Small intestine (tissue), 7 donors: Measurements from ENCODE around the gene CRYM. TPM values are rescaled to one million over a fixed set of nuclear protein-coding genes. Genes with fewer than 3 reads are reported as not detected.
A peak's percentile ranks its signal among the peaks of the same experiment; 100 is the strongest.
"Not testable (repeated sequence)": the region's sequence is repeated elsewhere in the genome, so short reads cannot be mapped to it uniquely, and the experiment has no call there.

Experiments
- DNase-seq, 2 donors: peaks; one replicate each; pipeline versions ENCODE4 v3.0.0 to v3.0.0-alpha.2; 2013
- FAIRE-seq: peaks from 2 replicates; lab custom pipeline; 2012; peaks lifted over from hg19 to GRCh38; lab: Jason Lieb, UNC
- H3K27ac ChIP-seq, 3 donors: one replicate each; pipeline ENCODE4 v1.5.1; 2013; ENCODE audit warnings: low read length in 2 of 3, mild to moderate bottlenecking in 2 of 3, control low read depth in 1 of 3, inconsistent platforms in 1 of 3, low read depth in 1 of 3, moderate library complexity in 1 of 3
- H3K27me3 ChIP-seq, 3 donors: one replicate each; pipeline ENCODE4 v1.6.1; 2013; ENCODE audit warnings: low read length in 3 of 3, inconsistent platforms in 1 of 3; ENCODE audit not compliant: control insufficient read depth in 3 of 3, insufficient read depth in 3 of 3
- H3K36me3 ChIP-seq, 3 donors: one replicate each; pipeline ENCODE4 v1.6.1; 2013; ENCODE audit warnings: low read length in 3 of 3, inconsistent platforms in 1 of 3, low read depth in 1 of 3, mild to moderate bottlenecking in 1 of 3, moderate library complexity in 1 of 3; ENCODE audit not compliant: control insufficient read depth in 3 of 3, insufficient read depth in 2 of 3
- H3K4me1 ChIP-seq, 3 donors: one replicate each; pipeline ENCODE4 v1.6.1; 2013; ENCODE audit warnings: low read length in 2 of 3, inconsistent platforms in 1 of 3, low read depth in 1 of 3, mild to moderate bottlenecking in 1 of 3, moderate library complexity in 1 of 3; ENCODE audit not compliant: control insufficient read depth in 3 of 3, insufficient read depth in 2 of 3
- H3K4me3 ChIP-seq, 3 donors: one replicate each; pipeline ENCODE4 v1.5.1; 2013; ENCODE audit warnings: low read length in 3 of 3, control low read depth in 1 of 3, inconsistent platforms in 1 of 3, low read depth in 1 of 3, mild to moderate bottlenecking in 1 of 3, moderate library complexity in 1 of 3
- H3K9me3 ChIP-seq, 2 donors: one replicate each; pipeline ENCODE4 v1.6.1; 2013; ENCODE audit warnings: low read depth in 1 of 2, low read length in 1 of 2; ENCODE audit not compliant: control insufficient read depth in 2 of 2, insufficient read depth in 1 of 2
- WGBS, 3 donors: extraction: QIAGEN DNeasy Blood & Tissue Kit; methylation state at CpG; one replicate each; pipeline ENCODE4 v1.1.7; 2013; 5-methylcytosine and 5-hydroxymethylcytosine counted together
- polyA plus RNA-seq, 4 donors: library from polyadenylated mRNA; stranded (reverse) in 3 of 4; unstranded in 1 of 4; fragments of 200-250 nt in 3 of 4; fragments of 120-200 nt in 1 of 4; gene quantifications; one replicate each; pipeline versions ENCODE4 v1.2.1 to v1.2.3, GENCODE V29; 2013
- donor health status: healthy with polysubstance abuse.
- donor health status: control.
- donor health status: control.
- donor health status: Bipolar disorder and iron deficiency.
- donor health status: healthy.

Gene CRYM
- polyA plus RNA-seq, 4 donors, result 1.6 to 6.5 (median 3.7) TPM

DNA sequence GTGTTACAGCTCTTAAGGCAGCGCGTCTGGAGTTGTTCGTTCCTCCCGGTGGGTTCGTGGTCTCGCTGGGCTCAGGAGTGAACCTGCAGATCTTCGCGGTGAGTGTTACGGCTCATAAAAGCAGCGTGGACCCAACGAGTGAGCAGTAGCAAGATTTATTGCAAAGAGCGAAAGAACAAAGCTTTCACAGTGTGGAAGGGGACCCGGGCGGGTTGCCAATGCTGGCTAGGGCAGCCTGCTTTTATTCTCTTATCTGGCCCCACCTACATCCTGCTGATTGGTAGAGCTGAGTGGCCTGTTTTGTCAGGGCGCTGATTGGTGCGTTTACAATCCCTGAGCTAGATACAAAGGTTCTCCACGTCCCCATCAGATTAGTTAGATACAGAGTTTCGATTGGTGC lies 34.0 kb upstream of the CRYM start:
- not testable (repeated sequence) for H3K27ac ChIP-seq, DNase-seq, H3K36me3 ChIP-seq, H3K27me3 ChIP-seq, H3K4me1 ChIP-seq, FAIRE-seq, H3K4me3 ChIP-seq, H3K9me3 ChIP-seq
- WGBS, 3 donors, result 86 to 91% (median 89%) methylated on average over 17 to 18 of the region's 18 CpGs

DNA sequence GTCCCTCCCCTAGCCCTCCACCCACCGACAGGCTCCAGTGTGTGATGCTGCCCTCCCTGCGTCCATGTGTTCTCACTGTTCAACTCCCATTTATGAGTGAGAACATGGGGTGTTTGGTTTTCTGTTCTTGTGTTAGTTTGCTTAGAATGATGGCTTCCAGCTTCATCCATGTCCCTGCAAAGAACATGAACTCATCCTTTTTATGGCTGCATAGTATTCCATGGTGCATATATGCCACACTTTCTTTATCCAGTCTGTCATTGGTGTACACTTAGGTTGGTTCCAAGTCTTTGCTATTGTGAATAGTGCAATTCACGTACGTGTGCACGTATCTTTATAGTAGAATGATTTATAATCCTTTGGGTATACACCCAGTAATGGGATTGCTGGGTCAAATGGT lies 28.6 kb upstream of the CRYM start:
- not testable (repeated sequence) for H3K9me3 ChIP-seq, H3K27ac ChIP-seq, H3K4me3 ChIP-seq, DNase-seq, H3K27me3 ChIP-seq, H3K36me3 ChIP-seq, FAIRE-seq, H3K4me1 ChIP-seq
- WGBS, 3 donors, result 92 to 96% (median 95%) methylated on average over 5 of the region's 5 CpGs

DNA sequence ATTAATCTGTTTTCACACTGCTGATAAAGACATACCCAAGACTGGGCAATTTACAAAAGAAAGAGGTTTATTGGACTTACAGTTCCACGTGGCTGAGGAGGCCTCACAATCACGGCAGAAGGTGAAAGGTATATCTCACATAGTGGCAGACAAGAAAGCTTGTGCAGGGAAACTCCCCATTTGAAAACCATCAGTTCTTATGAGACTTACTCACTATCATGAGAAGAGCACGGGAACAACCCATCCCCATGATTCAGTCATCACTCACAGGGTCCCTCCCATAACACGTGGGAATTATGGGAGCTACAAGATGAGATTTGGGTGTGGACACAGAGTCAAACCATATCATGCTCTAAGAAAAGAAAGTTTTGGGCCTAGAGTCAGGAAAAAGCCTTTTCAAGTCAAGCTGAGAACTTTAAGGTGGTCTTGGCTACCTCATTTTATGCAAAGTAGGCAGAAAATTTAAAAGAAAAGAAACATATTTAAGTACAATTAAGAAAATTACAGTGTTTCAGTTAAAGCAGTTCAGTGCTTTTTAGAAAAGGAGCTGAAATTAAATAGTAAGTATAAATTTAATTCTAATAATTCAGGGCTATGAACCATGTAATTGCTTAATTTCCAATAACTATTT lies 24.9 kb upstream of the CRYM start:
- WGBS, 3 donors, result 32 to 53% (median 40%) methylated on average over 4 of the region's 4 CpGs
- DNase-seq, result peak; percentile 5 to 66

DNA sequence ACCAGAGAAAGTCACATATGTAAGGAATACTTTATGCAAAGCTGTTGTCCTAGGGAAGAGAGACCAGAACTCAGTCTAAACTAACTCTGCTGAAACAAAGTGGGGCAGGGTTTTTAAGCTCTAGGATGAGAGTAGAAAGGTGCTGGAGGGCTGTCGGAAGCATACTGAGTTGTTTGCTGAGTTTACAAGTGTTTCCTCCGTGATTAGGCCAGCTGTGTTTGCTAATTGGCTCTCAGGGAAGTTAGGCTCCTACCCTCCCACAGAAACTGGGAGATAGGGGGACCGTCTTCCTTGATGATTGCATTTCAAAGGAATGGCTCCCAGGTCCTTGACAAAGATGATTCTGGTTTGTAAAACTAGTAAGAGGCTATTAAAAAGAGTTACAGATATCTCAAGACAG lies 24.4 kb upstream of the CRYM start:
- Histone ChIP-seq H3K27me3 (no peaks in the 10 kb centered on the region), H3K27ac (peak overlapping the region in 1 of 3 donors; percentile 83), H3K4me3 (no peak overlapping the region), H3K9me3 (no peaks in the 10 kb centered on the region), H3K4me1 (peaks cover 0 to 13% (median 2%) of the 10 kb centered on the region in 3 donors), H3K36me3 (no peaks in the 10 kb centered on the region)
- no peak for FAIRE-seq
- DNase-seq, result peak; percentile 8 to 37
- WGBS, 3 donors, result 17 to 49% (median 39%) methylated on average over 3 of the region's 3 CpGs

More for the DNA sequence above, 24.9 kb upstream of the CRYM start:
- Histone ChIP-seq H3K27me3 (no peaks in the 10 kb centered on the region), H3K36me3 (no peaks in the 10 kb centered on the region), H3K9me3 (no peaks in the 10 kb centered on the region), H3K4me1 (peaks cover 0 to 13% (median 2%) of the 10 kb centered on the region in 3 donors), H3K4me3 (no peak overlapping the region), H3K27ac (peak overlapping the region in 1 of 3 donors; percentile 83)
- FAIRE-seq, result no peak

DNA sequence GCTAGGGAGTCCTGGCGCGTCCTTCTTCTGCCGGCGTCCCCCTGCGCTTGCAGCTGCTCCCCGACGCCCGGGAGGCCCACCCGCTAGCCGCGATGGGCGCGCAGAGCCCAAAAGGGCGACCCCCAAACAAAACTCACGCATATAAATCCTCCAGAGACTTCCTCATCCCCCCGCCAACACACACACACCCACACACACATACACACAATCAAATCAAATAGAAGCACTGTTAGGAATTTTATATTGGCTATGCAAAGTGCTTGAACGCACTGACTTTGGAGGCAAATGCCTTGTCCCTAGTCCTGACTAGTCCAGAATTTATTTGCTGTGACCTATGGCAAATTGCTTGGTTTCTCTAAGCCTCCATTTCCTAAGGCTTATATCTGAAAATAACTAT lies 23.8 kb upstream of the CRYM start:
- Histone ChIP-seq H3K36me3 (no peaks in the 10 kb centered on the region), H3K9me3 (no peaks in the 10 kb centered on the region), H3K4me3 (peak overlapping the region; percentile 54 to 60 (median 58)), H3K27ac (peak overlapping the region in 2 of 3 donors; percentile 78 to 83), H3K27me3 (no peaks in the 10 kb centered on the region), H3K4me1 (peaks cover 0 to 13% (median 2%) of the 10 kb centered on the region in 3 donors)
- WGBS, 3 donors, result 1 to 4% (median 1%) methylated on average over 10 to 17 of the region's 17 CpGs
- no peak for FAIRE-seq
- no peak for DNase-seq

GRCh38 chr16:21301168-21301894 lies 23.2 kb upstream of the CRYM start:
- Histone ChIP-seq H3K4me1 (peaks cover 0 to 13% (median 2%) of the 10 kb centered on the region in 3 donors), H3K9me3 (no peaks in the 10 kb centered on the region), H3K27ac (peak overlapping the region in 2 of 3 donors; percentile 78 to 83), H3K4me3 (peak overlapping the region; percentile 54 to 60 (median 58)), H3K36me3 (no peaks in the 10 kb centered on the region), H3K27me3 (no peaks in the 10 kb centered on the region)
- DNase-seq, result peak; percentile 84 to 87
- 0 to 1% (median 1%) methylated on average over 34 to 60 of the region's 60 CpGs for WGBS, 3 donors
- FAIRE-seq, result no peak

- Histone ChIP-seq H3K27ac (peak overlapping the region in 2 of 3 donors; percentile 78 to 83), H3K9me3 (no peaks in the 10 kb centered on the region), H3K36me3 (no peaks in the 10 kb centered on the region), H3K4me3 (peak overlapping the region in 2 of 3 donors; percentile 58 to 60), H3K27me3 (no peaks in the 10 kb centered on the region), H3K4me1 (peaks cover 0 to 13% (median 2%) of the 10 kb centered on the region in 3 donors)
- FAIRE-seq, result peak; percentile 61
- WGBS, 3 donors, result 0 to 1% (median 0%) methylated on average over 35 to 36 of the region's 36 CpGs
- DNase-seq, result peak; percentile 100
These were observed 22.4 kb upstream of the CRYM start for GRCh38 chr16:21300309-21301167.

DNA sequence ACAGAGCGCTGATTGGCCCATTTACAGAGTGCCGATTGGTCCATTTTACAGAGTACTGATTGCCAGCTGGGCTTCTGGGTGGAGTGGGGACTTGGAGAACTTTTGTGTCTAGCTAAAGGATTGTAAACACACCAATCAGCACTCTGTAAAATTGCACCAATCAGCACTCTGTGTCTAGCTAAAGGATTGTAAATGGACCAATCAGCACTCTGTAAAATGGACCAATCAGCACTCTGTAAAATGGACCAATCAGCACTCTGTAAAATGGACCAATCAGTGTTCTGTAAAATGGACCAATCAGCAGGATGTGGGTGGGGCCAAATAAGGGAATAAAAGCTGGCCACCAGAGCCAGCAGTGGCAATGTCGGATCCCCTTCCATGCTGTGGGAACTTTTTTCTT lies 11.7 kb upstream of the CRYM start:
- not testable (repeated sequence) for H3K4me3 ChIP-seq, FAIRE-seq, DNase-seq, H3K9me3 ChIP-seq, H3K27me3 ChIP-seq, H3K4me1 ChIP-seq, H3K36me3 ChIP-seq, H3K27ac ChIP-seq
- 95 to 99% (median 97%) methylated on average over 3 of the region's 3 CpGs for WGBS, 3 donors
